HG02885 (cell line): ENCODE measurements around the gene SMOC1.
A peak's percentile ranks its signal among the peaks of the same experiment; 100 is the strongest.

Experiments used
- ATAC-seq: cut with Tn5 transposase; IDR thresholded peaks from one replicate; pipeline ENCODE4 v1.9.1; 2021; ENCODE audit warnings: mild to moderate bottlenecking; ENCODE audit not compliant: unreplicated experiment, poor library complexity

The SMOC1 gene

GRCh38 chr14:70000601-70001000 lies 121.4 kb downstream of the SMOC1 start:
- peak; percentile 69 for ATAC-seq

- ATAC-seq: no peak
Observed at GRCh38 chr14:70002589-70003346, 123.6 kb downstream of the SMOC1 start.

GRCh38 chr14:70004791-70005190 lies 125.6 kb downstream of the SMOC1 start:
- no peak for ATAC-seq

- no peak for ATAC-seq
Observed at GRCh38 chr14:70005281-70005805, 126.1 kb downstream of the SMOC1 start.

- no peak for ATAC-seq
Observed at GRCh38 chr14:70006699-70007098, 127.5 kb downstream of the SMOC1 start.

- peak; percentile 57 for ATAC-seq
Observed at GRCh38 chr14:70008284-70009262, 129.4 kb downstream of the SMOC1 start.

- ATAC-seq: no peak
Observed at GRCh38 chr14:70009961-70010360, 130.7 kb downstream of the SMOC1 start.

- ATAC-seq: no peak
Observed at GRCh38 chr14:70011098-70011497, 131.9 kb downstream of the SMOC1 start.

- ATAC-seq: no peak
Observed at GRCh38 chr14:70011708-70012107, 132.5 kb downstream of the SMOC1 start.

- no peak for ATAC-seq
Observed at GRCh38 chr14:70013271-70013873, 134.2 kb downstream of the SMOC1 start.

GRCh38 chr14:70014406-70015095 lies 135.3 kb downstream of the SMOC1 start:
- no peak for ATAC-seq

- ATAC-seq: no peak
Observed at GRCh38 chr14:70018230-70018629, 139.0 kb downstream of the SMOC1 start.

- no peak for ATAC-seq
Observed at GRCh38 chr14:70018713-70019211, 139.5 kb downstream of the SMOC1 start.

- ATAC-seq: no peak
Observed at GRCh38 chr14:70019695-70020094, 140.5 kb downstream of the SMOC1 start.

GRCh38 chr14:70020352-70021170 lies 141.3 kb downstream of the SMOC1 start:
- no peak for ATAC-seq

GRCh38 chr14:70021548-70022220 lies 142.5 kb downstream of the SMOC1 start:
- ATAC-seq: no peak

- ATAC-seq: no peak
Observed at GRCh38 chr14:70022771-70023445, 143.7 kb downstream of the SMOC1 start.

- ATAC-seq: no peak
Observed at GRCh38 chr14:70023871-70024270, 144.7 kb downstream of the SMOC1 start.
